GM23338 (cell line): ENCODE results near the gene STAT5B.

Experiments used
- CREB1 ChIP-seq: fragments of 250-450 bp; sonication (Bioruptor Pico); IDR thresholded peaks from 2 replicates; pipeline ENCODE4 v1.5.0; 2020; ENCODE audit warnings: low read depth, mild to moderate bottlenecking, moderate library complexity
- EZH2 ChIP-seq: fragments of 200-600 bp; sonication (generic); IDR thresholded peaks from one replicate; pipeline ENCODE4 v1.8.0; 2017; ENCODE audit warnings: antibody characterized with exemption, mild to moderate bottlenecking, low read depth; ENCODE audit not compliant: unreplicated experiment
- EZH2phosphoT487 ChIP-seq: fragments of 200-600 bp; sonication (generic); IDR thresholded peaks from one replicate; pipeline ENCODE4 v1.8.1; 2018; ENCODE audit warnings: antibody characterized with exemption; ENCODE audit not compliant: unreplicated experiment
- JUNB ChIP-seq: IDR thresholded peaks from one replicate; pipeline ENCODE4 v1.6.1; 2016; ENCODE audit warnings: antibody characterized with exemption; ENCODE audit not compliant: unreplicated experiment
- NANOG ChIP-seq: IDR thresholded peaks from 2 replicates; pipeline ENCODE4 v1.6.1; 2016; ENCODE audit warnings: antibody characterized with exemption, borderline replicate concordance
- POLR2AphosphoS5 ChIP-seq: IDR thresholded peaks from 2 replicates; pipeline ENCODE4 v1.6.1; 2016; ENCODE audit warnings: antibody characterized with exemption, low read depth
- STAT1 ChIP-seq: IDR thresholded peaks from one replicate; pipeline ENCODE4 v1.6.1; 2016; ENCODE audit warnings: antibody characterized with exemption; ENCODE audit not compliant: unreplicated experiment
- ZNF114 ChIP-seq: fragments of 250-450 bp; sonication (Bioruptor Pico); IDR thresholded peaks from 2 replicates; pipeline ENCODE4 v1.5.0; 2020; ENCODE audit warnings: mild to moderate bottlenecking, moderate library complexity
- ZNF331 ChIP-seq: fragments of 250-450 bp; sonication (Bioruptor Pico); IDR thresholded peaks from 2 replicates; pipeline ENCODE4 v1.5.0; 2020; ENCODE audit warnings: low read depth, mild to moderate bottlenecking, moderate library complexity
- TF ChIP-seq, protein P1 (sequence below), 2 experiments: fragments of 200-600 bp in 1 of 2; sonication (generic) in 1 of 2; conservative IDR thresholded peaks; 2 replicates each; pipeline versions ENCODE4 v1.5.1 to v1.6.1; 2016 to 2017; ENCODE audit warnings: antibody characterized with exemption in 2 of 2, low read depth in 2 of 2, mild to moderate bottlenecking in 2 of 2, moderate library complexity in 1 of 2
- TF ChIP-seq, protein P2 (sequence below): IDR thresholded peaks from one replicate; pipeline ENCODE4 v1.6.1; 2018; ENCODE audit warnings: antibody characterized with exemption; ENCODE audit not compliant: unreplicated experiment
- TF ChIP-seq, protein P3 (sequence below): IDR thresholded peaks from 2 replicates; pipeline ENCODE4 v1.6.1; 2016; ENCODE audit warnings: antibody characterized with exemption
- TF ChIP-seq, protein P4 (sequence below): fragments of 250-450 bp; sonication (Bioruptor Pico); IDR thresholded peaks from 2 replicates; pipeline ENCODE4 v1.5.0; 2020; ENCODE audit warnings: mild to moderate bottlenecking, moderate library complexity

DNA sequence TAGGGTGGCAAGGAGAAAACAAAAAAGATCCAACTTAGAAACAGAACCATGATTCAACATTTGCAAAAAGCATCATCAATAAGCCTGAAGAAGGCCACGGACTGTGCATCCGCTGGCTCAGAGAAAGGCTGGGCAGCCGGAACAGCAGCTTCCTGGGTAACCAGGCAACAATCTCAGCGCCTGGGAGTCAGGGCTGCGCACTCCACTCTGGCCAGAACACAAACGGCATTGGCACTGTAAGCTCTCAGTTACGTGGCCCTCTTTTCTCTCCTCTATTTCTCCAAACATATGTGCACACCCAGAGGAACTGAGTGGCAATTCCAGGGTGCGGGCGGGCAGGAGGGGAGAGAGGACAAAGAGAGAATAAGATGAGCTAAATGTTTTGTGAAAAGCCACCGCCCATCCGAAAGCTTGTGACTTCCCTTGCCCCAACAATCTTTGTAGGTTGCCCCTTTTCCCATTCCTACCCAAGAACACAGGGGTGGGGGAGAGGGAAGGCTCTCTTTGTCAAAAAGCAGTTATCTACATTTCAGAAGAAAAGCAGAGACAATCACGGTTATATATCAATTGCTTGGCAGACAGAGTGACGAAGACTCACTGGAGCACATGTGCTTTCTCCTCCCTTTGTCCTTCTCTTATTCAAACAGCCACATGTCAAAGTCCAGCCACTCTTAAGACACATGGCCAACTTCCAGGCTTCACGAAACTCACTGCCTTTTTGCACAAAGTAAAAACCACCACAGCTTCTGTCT, 75.3 kb downstream of the STAT5B start:
- TF ChIP-seq, protein P1, sequence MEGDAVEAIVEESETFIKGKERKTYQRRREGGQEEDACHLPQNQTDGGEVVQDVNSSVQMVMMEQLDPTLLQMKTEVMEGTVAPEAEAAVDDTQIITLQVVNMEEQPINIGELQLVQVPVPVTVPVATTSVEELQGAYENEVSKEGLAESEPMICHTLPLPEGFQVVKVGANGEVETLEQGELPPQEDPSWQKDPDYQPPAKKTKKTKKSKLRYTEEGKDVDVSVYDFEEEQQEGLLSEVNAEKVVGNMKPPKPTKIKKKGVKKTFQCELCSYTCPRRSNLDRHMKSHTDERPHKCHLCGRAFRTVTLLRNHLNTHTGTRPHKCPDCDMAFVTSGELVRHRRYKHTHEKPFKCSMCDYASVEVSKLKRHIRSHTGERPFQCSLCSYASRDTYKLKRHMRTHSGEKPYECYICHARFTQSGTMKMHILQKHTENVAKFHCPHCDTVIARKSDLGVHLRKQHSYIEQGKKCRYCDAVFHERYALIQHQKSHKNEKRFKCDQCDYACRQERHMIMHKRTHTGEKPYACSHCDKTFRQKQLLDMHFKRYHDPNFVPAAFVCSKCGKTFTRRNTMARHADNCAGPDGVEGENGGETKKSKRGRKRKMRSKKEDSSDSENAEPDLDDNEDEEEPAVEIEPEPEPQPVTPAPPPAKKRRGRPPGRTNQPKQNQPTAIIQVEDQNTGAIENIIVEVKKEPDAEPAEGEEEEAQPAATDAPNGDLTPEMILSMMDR (conservative IDR thresholded peaks at IDR 0.05; ENCODE audit: low read depth in 2 of 2) = no peak
- TF ChIP-seq EZH2phosphoT487 (no peak), EZH2 (no peak), POLR2AphosphoS5 (no peak), JUNB (no peak), CREB1 (CRISPR knock-in tag) (no peak), NANOG (no peak), ZNF114 (no peak), ZNF331 (CRISPR knock-in tag) (no peak), STAT1 (no peak)
- TF ChIP-seq, protein P2, sequence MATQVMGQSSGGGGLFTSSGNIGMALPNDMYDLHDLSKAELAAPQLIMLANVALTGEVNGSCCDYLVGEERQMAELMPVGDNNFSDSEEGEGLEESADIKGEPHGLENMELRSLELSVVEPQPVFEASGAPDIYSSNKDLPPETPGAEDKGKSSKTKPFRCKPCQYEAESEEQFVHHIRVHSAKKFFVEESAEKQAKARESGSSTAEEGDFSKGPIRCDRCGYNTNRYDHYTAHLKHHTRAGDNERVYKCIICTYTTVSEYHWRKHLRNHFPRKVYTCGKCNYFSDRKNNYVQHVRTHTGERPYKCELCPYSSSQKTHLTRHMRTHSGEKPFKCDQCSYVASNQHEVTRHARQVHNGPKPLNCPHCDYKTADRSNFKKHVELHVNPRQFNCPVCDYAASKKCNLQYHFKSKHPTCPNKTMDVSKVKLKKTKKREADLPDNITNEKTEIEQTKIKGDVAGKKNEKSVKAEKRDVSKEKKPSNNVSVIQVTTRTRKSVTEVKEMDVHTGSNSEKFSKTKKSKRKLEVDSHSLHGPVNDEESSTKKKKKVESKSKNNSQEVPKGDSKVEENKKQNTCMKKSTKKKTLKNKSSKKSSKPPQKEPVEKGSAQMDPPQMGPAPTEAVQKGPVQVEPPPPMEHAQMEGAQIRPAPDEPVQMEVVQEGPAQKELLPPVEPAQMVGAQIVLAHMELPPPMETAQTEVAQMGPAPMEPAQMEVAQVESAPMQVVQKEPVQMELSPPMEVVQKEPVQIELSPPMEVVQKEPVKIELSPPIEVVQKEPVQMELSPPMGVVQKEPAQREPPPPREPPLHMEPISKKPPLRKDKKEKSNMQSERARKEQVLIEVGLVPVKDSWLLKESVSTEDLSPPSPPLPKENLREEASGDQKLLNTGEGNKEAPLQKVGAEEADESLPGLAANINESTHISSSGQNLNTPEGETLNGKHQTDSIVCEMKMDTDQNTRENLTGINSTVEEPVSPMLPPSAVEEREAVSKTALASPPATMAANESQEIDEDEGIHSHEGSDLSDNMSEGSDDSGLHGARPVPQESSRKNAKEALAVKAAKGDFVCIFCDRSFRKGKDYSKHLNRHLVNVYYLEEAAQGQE = no peak
- TF ChIP-seq, protein P3, sequence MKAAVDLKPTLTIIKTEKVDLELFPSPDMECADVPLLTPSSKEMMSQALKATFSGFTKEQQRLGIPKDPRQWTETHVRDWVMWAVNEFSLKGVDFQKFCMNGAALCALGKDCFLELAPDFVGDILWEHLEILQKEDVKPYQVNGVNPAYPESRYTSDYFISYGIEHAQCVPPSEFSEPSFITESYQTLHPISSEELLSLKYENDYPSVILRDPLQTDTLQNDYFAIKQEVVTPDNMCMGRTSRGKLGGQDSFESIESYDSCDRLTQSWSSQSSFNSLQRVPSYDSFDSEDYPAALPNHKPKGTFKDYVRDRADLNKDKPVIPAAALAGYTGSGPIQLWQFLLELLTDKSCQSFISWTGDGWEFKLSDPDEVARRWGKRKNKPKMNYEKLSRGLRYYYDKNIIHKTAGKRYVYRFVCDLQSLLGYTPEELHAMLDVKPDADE = no peak
- TF ChIP-seq, protein P4, sequence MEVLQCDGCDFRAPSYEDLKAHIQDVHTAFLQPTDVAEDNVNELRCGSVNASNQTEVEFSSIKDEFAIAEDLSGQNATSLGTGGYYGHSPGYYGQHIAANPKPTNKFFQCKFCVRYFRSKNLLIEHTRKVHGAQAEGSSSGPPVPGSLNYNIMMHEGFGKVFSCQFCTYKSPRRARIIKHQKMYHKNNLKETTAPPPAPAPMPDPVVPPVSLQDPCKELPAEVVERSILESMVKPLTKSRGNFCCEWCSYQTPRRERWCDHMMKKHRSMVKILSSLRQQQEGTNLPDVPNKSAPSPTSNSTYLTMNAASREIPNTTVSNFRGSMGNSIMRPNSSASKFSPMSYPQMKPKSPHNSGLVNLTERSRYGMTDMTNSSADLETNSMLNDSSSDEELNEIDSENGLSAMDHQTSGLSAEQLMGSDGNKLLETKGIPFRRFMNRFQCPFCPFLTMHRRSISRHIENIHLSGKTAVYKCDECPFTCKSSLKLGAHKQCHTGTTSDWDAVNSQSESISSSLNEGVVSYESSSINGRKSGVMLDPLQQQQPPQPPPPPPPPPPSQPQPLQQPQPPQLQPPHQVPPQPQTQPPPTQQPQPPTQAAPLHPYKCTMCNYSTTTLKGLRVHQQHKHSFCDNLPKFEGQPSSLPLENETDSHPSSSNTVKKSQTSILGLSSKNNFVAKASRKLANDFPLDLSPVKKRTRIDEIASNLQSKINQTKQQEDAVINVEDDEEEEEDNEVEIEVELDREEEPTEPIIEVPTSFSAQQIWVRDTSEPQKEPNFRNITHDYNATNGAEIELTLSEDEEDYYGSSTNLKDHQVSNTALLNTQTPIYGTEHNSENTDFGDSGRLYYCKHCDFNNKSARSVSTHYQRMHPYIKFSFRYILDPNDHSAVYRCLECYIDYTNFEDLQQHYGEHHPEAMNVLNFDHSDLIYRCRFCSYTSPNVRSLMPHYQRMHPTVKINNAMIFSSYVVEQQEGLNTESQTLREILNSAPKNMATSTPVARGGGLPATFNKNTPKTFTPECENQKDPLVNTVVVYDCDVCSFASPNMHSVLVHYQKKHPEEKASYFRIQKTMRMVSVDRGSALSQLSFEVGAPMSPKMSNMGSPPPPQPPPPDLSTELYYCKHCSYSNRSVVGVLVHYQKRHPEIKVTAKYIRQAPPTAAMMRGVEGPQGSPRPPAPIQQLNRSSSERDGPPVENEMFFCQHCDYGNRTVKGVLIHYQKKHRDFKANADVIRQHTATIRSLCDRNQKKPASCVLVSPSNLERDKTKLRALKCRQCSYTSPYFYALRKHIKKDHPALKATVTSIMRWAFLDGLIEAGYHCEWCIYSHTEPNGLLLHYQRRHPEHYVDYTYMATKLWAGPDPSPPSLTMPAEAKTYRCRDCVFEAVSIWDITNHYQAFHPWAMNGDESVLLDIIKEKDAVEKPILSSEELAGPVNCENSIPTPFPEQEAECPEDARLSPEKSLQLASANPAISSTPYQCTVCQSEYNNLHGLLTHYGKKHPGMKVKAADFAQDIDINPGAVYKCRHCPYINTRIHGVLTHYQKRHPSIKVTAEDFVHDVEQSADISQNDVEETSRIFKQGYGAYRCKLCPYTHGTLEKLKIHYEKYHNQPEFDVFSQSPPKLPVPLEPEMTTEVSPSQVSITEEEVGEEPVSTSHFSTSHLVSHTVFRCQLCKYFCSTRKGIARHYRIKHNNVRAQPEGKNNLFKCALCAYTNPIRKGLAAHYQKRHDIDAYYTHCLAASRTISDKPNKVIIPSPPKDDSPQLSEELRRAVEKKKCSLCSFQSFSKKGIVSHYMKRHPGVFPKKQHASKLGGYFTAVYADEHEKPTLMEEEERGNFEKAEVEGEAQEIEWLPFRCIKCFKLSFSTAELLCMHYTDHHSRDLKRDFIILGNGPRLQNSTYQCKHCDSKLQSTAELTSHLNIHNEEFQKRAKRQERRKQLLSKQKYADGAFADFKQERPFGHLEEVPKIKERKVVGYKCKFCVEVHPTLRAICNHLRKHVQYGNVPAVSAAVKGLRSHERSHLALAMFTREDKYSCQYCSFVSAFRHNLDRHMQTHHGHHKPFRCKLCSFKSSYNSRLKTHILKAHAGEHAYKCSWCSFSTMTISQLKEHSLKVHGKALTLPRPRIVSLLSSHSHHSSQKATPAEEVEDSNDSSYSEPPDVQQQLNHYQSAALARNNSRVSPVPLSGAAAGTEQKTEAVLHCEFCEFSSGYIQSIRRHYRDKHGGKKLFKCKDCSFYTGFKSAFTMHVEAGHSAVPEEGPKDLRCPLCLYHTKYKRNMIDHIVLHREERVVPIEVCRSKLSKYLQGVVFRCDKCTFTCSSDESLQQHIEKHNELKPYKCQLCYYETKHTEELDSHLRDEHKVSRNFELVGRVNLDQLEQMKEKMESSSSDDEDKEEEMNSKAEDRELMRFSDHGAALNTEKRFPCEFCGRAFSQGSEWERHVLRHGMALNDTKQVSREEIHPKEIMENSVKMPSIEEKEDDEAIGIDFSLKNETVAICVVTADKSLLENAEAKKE = no peak
